Measurements from ENCODE around the gene ITCH.
"Not testable (repeated sequence)": the region's sequence is repeated elsewhere in the genome, so short reads cannot be mapped to it uniquely, and the experiment has no call there.

ITCH gene

DNA sequence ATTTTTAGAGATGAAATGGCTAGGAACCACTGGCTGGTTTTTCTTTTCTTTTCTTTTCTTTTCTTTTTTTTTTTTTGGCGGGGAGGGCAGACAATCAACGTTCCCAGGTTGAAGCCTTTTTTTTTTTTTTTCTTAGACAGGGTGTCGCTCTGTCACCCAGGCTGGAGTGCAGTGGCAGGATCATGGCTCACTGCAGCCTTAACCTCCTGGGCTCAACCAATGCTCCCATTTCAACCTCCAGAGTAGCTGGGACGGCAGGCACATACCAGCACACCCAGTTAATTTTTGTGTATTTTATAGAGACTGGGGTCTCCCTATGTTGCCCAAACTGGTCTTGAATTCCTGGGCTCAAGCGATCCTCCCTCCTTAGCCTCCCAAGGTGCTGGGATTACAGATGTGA, 18.8 kb upstream of the ITCH start:
- DNase-seq = no peak

DNA sequence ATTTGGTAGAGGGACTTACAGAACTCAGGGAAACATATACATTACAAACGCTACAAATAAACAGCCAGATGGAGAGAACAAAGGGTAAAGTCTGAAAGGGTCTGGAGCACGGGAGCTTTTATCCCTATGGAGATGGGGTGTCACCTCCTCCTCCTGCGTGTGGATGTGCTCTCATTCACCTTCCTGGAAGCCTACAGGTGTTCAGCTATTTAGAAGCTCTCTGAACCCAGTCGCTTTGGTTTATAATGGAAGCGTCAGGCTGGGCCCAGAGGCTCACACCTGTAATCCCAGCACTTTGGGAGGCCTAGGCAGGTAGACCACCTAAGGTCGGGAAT, 17.7 kb upstream of the ITCH start:
- DNase-seq = no peak

DNA sequence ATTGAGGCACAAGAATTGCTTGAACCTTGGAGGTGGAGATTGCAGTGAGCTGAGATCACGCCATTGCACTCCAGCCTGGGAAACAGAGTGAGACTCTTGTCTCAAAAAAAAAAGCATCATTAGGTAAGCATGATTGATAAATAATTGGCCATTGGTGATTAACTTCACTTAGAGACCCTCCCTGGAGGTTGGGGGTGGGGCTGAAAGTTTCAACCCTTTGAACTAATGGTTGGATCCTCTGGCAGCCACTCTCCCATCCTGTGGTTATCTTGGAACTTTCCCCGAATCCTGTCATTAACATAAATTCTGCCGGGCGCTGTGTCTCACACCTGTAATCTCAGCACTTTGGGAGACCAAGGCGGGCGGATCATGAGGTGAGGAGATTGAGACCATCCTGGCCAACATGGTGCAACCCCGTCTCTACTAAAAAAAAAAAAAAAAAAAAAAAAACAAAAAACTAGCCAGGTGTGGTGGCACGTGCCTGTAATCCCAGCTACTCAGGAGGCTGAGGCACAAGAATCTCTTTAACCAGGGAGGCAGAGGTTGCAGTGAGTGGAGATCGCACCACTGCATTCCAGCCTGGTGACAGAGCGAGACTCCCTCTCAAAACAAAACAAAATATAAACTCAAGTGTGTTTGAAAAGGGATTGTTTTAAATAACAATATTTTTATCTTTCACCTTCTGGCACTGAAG, 17.1 kb upstream of the ITCH start:
- DNase-seq = not testable (repeated sequence)

DNA sequence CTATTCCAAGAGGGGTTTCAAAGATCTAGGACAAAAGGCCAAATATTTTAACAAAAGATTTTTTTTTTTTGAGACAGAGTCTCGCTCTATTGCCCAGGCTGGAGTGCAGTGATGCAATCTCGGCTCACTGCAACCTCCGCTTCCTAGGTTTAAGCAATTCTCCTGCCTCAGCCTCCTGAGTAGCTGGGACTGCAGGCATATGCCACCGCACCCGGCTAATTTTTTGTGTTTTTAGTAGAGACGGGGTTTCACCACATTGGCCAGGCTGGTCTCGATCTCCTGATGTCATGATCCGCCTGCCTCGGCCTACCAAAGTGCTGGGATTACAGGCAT, 16.6 kb upstream of the ITCH start:
- DNase-seq = not testable (repeated sequence)

DNA sequence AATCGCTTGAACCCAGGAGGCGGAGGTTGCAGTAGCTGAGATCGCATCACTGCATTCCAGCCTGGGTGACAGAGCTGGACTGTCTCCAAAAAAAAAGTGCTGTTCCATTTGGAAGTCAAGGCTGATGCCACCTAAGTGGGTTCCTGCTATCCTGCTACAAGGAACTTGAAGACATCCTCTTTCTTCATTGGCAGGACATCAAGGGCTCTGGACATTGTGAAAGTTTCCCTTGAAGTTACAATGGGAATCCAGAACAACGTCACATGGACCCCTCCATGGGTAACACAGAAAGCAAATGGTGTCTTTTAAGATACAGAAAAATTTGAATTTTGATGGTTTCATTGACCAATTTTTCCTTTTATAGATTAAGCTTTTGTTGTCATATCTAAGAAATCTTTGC, 15.5 kb upstream of the ITCH start:
- DNase-seq = no peak

DNA sequence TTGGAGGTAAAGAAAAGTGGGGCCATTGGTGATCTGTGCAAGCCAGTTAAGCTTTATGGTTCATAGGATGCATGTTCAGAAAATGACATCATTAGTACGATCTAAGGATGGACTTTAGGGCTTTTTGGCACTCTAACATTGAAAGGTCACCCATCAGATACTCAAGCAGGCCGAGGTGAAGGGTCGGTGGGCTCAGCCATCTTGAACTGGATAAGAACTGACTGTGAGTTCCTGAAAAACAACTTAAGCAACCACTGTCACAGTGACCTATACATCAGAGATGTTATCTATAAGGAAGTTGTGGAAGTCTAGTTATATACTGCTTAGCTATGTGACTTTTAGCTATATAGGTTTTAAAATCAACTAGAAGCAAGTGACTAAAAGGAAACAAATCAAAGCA, 13.0 kb upstream of the ITCH start:
- no peak for DNase-seq

DNA sequence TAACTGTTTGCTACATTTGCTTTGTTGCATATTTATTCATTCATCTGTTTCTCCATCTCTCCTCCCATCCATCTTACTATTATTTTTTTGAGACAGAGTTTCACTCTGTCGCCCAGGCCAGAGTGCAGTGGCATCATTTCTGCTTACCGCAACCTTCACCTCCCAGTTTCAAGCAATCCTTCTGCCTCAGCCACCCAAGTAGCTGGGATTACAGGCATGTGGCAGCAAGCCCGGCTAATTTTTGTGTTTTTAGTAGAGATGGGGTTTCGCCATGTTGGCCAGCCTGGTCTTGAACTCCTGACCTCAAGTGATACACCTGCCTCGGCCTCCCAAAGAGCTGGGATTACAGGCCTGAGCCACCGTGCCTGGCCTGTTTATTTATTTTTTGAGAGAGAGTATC, 9.6 kb upstream of the ITCH start:
- DNase-seq = not testable (repeated sequence)

DNA sequence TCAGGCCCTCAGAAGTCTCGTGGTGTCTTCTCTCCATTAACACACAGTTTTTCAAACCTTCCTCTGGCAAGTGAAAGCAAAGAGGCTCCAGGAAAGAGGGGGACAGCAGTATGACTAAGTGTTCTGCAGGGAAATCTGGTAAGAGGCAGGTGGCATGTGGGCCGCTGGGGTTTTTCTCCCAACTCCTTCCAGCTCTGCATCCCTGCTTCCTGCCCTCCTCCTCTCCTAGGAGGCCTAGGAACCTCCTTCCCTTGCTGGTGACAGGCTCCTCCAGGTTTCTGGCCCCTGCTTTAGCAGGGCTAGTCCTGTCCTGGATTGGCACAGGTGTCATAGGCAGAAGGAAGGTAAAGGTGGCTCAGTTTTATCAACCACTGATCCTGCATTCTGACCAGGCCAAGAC, 7.6 kb upstream of the ITCH start:
- no peak for DNase-seq

DNA sequence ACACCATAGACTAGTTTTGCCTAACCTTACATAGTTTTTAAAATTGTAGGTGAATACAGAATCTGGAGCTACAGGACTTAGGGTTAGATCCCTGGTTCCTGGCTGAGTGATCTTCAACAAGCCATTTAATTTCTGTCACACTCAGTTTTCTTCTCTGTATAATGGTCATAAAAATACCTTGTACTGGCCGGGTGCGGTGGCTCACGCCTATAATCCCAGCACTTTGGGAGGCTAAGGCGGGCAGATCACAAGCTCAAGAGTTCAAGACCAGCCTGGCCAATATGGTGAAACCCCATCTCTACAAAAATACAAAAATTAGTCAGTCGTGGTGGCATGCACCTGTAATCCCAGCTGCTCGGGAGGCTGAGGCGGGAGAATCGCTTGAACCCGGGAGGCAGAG, 3.3 kb upstream of the ITCH start:
- not testable (repeated sequence) for DNase-seq

DNA sequence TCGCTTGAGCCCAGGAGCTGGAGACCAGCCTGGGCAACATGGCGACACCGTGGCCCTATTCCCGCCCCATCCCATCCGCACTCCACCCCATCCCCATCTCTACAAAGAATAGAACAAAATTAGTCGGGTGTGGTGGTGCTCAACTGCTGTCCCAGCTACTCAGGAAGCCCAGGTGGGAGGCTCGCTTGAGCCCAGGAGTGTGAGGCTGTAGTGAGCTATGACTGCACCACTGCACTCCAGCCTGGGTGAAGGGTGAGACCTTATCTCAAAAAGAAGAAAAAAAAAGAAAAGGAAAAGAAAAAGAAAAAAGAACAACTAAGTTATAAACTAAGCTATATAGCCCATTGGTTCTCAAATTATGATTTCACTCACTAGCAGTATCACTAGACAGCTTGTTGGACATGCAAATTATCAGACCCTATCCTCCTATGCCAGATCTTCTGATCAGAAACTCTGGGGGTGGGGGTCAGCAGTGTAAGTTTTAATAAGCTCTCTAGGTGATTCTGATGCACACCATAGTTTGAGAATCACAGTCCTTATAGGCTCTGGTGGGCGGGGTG, 491 bp upstream of the ITCH start:
- no peak for DNase-seq

DNA sequence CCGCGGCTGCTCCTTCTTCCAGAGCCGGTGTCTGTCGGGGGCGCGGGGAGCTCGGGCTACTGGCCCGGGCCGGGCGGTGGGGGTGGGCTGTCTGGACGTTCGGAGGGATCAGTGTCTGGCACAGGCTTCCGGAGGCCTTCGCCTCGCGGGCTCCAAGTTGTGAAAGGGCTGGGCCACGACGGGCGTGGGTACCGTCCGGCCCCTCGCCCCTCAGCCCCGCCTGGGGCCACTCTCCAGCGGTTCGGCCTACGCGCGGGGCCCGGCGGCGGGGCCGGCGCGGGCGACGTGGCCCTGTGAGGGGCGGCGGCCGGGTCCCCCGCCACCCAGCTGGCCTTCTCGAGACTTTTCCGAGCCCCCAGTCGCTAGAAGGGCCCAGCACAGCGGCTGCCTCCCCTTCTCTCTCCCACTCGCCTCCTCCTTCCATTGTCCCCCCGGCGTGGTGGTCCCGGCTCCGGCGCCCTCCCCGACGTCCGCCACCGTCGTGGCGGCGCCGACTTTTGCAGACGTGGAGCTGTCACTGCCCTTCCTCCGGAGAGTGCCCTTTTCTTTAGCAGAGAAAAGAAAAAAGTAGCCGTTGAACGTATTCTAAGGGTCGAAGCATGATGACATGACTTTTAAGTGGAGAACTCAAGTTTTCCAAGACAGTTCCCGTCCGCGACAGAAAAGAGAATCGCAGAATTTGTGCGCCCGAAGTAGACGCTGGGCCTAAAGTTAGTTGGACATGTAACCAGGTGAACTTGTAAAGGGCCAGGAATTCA, 571 bp downstream of the ITCH start:
- DNase-seq = no peak

DNA sequence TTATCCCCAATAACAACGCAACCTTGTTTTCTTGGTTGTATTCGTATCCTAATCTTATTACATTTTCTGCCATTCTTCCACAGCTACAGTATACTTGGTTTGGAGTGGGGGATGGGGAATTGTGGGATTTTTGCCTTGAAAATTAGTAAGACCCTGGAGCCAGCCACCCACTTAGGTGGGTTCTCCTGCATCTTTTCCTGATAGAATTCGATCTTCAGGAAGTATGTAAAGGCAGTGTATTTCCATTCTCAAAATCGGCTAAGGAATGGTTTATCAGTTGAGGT, 1.1 kb downstream of the ITCH start:
- DNase-seq = no peak

DNA sequence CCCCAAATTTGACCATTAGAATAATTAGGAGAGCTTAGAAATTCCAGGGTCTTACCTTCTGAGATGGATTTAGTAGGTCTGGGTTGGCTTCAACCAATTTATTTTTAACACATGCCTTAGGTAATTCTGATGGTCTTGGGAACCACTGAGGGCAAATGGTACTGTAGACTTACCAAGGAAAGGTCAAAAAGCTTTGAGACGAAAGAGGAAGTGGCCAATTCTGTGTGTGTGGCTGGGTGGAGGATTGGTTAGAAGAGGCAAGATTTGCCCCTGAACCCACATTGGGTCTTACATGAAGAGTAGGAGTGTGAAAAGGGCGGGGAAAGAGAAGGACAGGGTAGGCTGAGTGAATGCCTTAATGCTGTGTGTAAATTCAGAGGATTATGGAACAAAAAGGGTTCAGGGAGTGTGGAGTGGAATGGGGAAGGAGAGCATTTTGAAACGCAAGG, 2.7 kb downstream of the ITCH start:
- DNase-seq = no peak

DNA sequence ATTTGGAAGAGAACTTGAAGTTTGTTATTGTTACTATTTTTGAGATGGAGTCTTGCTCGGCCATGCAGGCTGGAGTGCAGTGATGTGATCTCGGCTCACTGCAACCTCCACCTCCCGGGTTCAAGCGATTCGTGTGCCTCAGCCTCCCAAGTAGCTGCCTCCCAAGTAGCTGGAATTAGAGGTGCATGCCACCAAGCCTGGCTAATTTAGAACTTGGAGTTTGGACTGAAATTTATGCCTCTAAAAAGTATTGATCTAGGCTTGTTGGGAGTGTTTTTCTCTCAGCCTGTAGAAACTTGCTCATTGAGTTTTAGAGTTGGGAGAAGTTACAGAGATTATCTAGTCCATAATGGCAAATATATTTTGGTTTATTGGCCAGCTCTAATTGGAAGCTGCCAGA, 4.1 kb downstream of the ITCH start:
- DNase-seq = no peak

DNA sequence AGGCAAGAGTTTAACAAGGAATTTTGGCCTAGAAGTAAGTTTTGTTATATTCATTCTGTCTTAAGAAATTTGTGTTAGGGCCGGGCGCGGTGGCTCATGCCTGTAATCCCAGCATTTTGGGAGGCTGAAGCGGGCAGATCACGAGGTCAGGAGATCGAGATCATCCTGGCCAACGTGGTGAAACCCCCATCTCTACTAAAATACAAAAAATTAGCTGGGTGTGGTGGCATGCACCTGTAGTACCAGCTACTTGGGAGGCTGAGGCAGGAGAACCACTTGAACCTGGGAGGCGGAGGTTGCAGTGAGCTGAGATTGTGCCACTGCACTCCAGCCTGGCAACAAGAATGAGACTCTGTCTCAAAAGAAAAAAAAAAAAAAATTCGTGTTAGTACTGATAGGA, 4.8 kb downstream of the ITCH start:
- not testable (repeated sequence) for DNase-seq

DNA sequence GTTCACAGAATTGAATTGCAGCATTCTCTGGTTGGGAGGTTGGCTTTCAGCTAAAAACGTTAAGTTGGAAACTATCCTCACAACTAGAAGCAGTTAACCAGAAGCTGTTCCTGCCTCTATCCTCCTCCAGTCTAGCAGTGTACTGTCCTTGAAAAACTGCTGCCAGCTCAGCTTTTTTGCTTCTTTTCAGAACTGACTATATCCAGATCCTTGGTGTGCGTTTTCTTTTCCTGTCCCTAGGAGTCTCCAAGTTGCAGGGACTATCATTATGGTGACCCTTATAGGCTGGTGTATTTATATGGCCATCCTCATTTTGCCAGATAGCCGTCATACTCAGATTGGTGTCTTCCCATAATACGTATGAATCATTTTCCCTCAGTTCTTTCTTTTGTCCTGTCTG, 5.5 kb downstream of the ITCH start:
- DNase-seq = no peak

DNA sequence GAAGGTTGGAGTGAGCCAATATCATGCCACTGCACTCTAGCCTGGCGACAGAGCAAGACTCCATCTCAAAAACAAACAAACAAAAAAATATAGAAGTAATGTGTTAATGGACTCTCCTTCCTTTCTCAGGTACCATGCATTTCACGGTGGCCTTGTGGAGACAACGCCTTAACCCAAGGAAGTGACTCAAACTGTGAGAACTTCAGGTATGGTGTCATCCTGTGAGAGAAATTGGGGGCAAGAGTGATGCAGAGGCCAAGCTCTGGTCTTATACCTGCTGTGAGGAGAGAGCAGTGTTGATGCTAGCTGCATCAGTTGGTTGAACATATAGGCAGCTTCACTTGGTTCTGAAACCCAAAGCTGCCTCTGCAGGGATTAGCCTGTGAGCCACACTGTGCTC, 6.2 kb downstream of the ITCH start:
- DNase-seq = no peak

DNA sequence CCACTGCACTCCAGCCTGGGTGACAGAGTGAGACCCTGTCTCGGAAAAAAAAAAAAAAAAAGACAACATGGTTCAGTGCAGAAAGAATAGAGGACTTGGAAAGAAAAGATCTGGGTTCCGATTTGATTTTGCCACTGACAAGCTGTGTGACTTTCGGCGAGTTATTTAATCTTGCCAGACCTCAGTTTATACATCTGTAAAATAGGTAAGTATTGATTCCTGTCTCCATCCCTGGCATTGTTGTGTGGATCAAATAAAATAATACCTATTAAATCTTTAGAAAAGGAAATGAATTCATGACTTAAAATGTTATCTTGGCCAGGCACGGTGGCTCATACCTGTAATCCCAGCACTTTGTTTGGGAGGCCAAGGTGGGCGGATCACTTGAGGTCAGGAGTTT, 7.0 kb downstream of the ITCH start:
- DNase-seq = no peak

DNA sequence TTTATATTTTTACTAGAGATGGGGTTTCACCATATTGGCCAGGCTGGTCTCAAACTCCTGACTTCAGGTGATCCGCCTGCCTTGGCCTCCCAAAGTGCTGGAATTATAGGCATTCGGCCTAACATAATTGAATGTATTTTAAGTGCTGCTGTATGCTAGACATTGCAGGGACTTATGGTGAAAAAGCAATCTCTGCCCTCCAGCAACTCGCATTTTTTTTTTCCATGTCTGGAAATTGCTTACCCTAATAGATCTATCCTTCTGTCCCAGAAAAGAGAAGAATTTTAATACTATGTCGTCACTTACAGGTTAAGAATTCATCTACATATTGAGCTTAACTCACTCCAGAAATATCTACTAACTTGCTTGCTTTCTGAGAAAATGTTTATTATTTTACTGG, 10.4 kb downstream of the ITCH start:
- no peak for DNase-seq

DNA sequence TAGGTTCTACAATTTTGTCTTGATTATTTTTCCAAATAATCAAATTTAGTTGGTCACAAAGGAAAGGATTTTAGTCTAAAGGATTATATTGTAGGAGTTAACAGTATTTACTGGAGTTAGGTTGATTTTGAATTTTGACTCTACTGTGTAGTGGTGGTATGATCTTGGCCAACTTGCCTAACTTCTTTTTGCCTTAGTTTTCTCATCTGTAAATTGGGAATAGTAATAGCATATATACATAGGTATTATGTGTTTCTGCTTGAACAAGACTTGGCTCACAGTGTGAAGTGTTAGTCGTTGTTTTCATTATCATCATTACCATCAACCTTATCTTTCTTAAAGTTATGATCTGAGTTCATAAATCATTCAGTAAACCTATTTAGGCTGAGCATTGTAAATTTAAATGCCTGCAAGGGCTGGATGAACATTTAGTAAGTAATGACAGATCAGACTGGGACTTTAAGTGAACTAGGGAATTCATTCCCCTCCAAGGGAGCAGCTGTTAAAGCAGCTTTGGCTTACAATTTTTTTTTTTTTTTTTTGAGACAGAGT, 11.2 kb downstream of the ITCH start:
- no peak for DNase-seq

DNA sequence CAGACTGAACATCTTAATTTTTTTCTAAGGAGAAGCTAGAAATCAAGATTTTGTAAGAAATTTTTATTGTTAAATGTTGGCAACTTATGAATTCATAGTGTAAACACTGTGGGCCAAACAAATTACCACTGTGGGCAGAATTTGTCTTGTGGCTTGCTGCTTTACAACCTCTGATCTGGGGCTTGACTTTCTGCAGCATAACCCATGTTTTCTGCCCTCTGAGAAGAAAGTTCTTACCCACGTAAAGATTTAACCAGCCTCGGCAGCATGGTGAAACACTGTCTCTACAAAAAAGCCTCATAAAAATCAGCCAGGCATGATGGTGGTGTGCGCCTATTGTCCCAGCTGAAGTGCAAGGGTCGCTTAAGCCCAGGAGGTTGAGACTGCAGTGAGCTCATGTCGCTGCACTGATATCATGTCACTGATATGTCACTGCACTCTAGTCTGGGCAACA, 12.9 kb downstream of the ITCH start:
- no peak for DNase-seq

DNA sequence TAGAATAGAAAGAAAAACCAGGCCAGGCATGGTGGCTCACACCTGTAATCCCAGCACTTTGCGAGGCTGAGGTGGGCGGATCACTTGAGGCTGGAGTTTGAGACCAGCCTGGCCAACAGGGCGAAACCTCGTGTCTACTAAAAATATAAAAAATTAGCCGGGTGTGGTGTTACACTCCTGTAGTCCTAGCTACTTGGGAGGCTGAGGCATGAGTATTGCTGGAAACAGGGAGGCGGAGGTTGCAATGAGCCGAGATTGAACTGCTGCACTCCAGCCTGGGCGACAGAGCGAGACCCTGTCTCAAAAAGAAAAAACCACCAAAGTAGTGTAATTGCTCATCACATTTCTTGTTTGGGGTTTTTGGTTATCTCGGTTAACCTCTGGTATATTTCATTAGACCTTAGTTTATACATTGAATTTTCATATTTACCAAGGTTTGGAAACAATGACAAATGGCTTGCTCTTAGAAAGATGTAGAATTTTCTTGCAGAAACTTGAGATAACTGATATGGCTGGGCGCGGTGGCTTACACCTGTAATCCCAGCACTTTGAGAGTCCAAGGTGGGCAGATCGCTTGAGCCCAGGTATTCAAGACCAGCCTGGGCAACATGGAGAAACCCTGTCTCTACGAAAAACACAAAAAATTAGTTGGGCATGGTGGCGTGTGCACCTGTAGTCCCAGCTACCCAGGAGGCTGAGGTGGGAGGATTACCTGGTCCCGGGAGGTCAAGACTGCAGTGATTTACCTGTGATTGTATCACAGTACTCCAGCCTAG, 14.2 kb downstream of the ITCH start:
- no peak for DNase-seq

DNA sequence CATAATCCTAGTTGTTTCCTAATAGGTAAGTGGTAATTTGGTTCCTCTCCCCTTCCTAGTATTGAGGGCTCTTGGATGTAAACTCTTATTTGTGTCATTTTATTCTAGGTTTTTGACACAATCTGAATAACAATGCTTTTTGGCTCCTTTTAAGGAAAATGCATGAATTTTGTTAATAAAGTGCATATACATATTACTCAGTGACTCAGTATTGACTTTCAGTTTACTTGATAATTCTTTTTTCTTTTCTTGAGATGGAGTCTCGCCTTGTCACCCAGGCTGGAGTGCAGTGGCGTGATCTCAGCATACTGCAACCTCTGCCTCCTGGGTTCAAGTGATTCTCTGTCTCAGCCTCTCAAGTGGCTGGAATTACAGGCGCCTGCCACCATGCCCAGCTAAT, 19.1 kb downstream of the ITCH start:
- DNase-seq = no peak

Measured in NCI-H1417 treated with DMSO at 0.1 percent for 48 hours (cell line).